OCI-LY3 (cell line): ENCODE measurements around the gene RAB11FIP2.
"Not testable (repeated sequence)": the region's sequence is repeated elsewhere in the genome, so short reads cannot be mapped to it uniquely, and the experiment has no call there.

ENCODE experiments used
- CTCF ChIP-seq: fragments of 200-600, 300-600 bp; sonication (generic); IDR thresholded peaks from 2 replicates; pipeline ENCODE4 v1.5.1; 2014; ENCODE audit warnings: antibody characterized with exemption, low read length, low read depth
- EZH2phosphoT487 ChIP-seq: fragments of 200-600 bp; shearing (Covaris generic); IDR thresholded peaks from 2 replicates; pipeline ENCODE4 v1.6.1; 2018; ENCODE audit warnings: antibody characterized with exemption, mixed run types, low read depth

DNA sequence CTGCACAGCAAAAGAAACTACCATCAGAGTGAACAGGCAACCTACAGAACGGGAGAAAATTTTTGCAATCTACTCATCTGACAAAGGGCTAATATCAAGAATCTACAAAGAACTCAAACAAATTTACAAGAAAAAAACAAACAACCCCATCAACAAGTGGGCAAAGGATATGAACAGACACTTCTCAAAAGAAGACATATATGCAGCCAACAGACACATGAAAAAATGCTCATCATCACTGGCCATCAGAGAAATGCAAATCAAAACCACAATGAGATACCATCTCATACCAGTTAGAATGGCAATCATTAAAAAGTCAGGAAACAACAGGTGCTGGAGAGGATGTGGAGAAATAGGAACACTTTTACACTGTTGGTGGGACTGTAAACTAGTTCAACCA lies 20.6 kb upstream of the RAB11FIP2 start:
- not testable (repeated sequence) for TF ChIP-seq EZH2phosphoT487, CTCF
